LNCAP (cell line): ENCODE results near the gene PALD1.

ENCODE experiments used
- TF ChIP-seq, protein P1 (sequence below): fragments of 450-650 bp; IDR thresholded peaks from 2 replicates; pipeline ENCODE4 v1.5.1; 2017; ENCODE audit warnings: mild to moderate bottlenecking

Gene PALD1

DNA sequence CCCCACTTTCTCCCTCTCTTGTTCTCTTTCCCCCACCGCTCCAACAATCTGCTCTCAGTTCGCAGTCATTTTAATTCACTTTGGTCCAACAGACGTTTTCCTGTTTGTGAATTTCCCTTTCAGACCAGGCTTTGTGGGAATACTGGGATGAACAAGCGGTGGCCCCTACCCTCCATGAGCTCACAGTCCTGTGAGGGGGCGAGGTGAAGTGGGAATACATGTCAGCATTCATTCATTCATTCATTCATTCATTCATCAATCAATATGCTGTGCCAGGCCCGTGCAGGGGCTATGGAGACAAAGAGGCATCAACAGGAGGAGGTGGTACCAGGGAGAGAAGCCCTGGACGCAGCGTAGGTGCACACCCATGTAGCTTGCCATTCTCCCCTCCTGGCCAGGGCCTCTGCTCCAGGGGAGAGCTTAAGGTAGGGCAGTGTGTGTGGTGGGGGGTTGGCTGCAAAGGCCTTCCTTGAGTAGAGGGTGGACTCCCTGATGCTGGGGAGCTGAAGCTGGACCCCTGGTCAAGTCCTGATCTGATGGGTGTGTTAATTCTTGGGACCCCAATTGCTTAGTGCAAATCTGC is 107.9 kb downstream of the PALD1 start:
- TF ChIP-seq, protein P1, sequence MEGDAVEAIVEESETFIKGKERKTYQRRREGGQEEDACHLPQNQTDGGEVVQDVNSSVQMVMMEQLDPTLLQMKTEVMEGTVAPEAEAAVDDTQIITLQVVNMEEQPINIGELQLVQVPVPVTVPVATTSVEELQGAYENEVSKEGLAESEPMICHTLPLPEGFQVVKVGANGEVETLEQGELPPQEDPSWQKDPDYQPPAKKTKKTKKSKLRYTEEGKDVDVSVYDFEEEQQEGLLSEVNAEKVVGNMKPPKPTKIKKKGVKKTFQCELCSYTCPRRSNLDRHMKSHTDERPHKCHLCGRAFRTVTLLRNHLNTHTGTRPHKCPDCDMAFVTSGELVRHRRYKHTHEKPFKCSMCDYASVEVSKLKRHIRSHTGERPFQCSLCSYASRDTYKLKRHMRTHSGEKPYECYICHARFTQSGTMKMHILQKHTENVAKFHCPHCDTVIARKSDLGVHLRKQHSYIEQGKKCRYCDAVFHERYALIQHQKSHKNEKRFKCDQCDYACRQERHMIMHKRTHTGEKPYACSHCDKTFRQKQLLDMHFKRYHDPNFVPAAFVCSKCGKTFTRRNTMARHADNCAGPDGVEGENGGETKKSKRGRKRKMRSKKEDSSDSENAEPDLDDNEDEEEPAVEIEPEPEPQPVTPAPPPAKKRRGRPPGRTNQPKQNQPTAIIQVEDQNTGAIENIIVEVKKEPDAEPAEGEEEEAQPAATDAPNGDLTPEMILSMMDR: no peak

DNA sequence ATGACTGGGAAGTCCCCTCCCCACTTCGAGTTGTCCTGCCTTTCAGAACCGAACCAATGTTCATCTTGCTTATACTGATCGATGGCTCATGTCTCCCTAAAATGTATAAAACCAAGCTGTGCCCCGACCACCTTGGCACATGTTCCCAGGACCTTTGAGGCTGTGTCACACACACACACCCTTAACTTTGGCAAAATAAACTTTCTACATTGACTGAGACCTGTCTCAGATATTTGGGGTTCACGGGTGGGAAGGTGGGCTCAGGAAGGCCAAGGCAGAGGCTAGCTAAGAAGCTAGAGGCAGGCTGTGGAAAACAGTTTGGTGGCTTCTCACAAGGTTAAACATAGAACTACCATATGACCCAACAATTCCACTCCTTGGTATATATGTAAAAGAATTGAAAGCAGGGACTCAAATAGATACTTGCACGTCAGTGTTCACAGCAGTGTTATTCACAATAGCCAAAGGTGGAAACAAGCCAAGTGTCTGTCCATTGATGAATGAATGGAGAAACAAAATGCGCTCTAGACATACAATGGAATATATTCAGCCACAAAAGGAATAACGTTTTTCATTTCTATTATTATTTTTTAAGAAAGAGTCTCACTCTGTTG is 108.6 kb downstream of the PALD1 start:
- TF ChIP-seq, protein P1: no peak

DNA sequence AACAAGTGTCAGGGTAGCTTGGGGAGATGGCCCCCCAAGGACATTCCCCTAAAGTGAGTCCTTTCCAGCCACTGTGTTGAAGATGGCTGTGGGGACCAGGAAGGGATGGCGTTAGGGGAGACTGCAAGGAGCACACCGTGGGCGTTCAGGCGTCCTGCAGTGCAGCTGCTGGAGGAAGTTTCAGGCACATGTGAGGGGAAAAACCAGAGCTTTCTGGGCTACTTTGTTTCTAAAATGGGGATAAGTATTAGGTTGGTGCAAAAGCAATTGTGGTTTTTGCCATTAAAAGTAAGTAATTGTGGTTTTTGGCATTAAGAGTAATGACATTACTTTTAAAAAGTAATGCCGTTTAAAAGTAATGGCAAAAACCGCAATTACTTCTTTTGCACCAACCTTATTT is 109.7 kb downstream of the PALD1 start:
- TF ChIP-seq, protein P1: no peak

DNA sequence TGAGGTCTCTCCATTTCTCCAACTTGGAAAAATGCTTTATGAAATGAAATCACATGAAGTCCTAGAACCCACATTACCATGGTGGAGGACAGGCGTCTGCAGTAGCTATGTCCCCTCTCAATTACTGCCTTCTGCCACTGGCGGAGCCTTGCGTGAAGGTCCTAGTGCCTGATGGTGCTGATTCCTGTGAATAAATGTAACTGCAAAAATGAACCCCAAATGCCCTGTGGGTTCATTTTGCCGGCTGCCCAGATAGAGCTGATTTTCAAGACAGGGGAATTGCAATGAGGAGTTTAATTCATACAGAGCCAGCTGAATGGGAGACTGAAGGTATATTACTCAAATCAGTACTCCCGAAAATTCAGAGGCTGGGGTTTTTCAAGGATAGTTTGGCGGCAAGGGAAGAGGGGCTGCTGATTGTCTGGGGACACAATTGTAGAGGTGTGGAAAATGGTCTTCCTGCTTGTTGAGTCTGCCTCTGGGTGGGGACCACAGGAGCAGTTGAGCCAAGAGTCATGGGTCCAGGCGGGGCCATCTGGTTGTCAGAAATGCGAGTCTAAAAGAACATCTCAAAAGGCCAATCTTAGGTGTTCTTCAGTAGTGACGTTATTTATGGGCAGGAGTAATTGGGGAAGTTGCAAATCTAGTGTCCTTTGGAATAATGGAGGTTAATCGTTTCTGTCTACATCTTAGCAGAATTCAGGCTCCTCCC is 110.4 kb downstream of the PALD1 start:
- TF ChIP-seq, protein P1: no peak

DNA sequence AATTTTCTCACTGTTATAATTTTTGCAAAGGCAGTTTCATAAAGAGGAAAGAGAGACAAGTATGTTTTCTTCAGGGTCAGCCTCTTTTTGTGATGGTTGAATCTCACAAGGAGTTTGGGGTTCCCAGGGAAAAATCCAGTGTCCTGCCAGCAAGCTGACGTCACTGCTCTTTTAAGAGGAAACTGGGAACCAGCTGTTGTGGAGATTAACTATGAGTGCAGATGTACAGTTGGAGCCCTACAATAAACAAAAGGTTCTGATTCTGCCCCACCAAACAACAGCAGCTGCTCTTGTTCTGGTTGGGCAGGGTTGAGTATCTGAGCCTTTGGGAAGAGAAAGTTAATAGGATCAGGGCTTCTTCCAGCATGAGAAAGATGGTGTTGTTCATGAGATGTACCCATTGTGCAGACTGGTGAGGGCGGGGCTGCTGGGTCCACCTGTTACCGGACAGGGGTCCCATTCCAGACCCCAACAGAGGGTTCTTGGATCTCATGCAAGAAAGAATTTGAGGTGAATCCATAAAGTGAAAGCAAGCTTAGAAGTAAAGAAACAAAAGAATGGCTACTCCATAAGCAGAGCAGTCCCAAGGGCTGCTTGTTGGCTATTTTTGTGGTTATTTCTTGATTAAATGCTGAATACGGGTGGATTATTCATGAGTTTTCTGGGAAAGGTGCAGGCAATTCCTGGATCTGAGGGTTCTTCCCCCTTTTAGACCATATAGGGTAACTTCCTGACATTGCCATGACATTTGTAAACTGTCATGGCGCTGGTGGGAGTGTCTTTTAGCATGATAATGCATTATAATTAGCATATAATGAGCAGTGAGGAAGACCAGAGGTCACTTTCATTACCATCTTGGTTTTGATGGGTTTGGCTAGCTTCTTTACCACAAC is 111.4 kb downstream of the PALD1 start:
- TF ChIP-seq, protein P1: no peak

DNA sequence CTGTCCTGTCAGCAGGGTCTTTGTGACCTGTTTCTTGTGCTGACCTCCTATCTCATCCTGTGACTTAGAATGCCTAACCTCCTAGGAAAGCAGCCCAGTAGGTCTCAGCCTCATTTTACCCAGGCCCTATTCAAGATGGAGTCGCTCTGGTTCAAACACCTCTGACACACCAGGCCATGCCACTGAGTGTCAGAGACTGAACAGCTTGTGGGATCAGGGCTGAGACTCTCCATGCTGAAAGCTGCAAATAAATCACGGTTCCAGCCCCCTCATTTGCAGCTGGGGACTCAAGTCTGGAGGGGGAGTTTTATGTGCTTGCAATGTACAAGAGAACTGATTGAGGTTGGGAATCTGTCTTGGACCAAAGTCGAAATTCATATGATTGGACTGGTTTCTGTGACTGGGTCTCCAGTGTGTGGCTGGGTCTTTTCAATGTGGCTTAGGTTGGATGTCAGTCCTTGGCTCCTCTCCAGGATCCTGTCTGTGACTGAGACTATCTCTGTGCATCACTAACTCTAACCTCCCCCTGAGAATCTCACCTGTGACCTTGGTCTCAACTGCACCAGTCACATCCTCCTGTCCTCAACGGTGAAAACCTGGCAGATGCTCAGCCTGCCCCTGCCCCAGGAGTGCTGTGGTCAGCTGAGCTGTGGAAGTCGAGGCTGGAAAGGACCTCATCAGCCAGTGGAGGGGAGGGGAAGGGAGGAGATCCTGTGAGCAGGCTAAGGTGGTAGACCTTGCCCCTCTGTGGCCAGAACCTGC is 112.3 kb downstream of the PALD1 start:
- TF ChIP-seq, protein P1: no peak
